Measurements from ENCODE around the gene AKAP7.
"Not testable (repeated sequence)": the region's sequence is repeated elsewhere in the genome, so short reads cannot be mapped to it uniquely, and the experiment has no call there.

AKAP7 gene

GRCh38 chr6:131314838-131315237 is 179.6 kb downstream of the AKAP7 start:
- TF ChIP-seq ZFX (IDR thresholded peaks at IDR 0.05; ENCODE audit: borderline replicate concordance), result no peak
- TF ChIP-seq CTCF (IDR thresholded peaks at IDR 0.05), result no peak
- H3K27ac ChIP-seq, result no peak overlapping the region

DNA sequence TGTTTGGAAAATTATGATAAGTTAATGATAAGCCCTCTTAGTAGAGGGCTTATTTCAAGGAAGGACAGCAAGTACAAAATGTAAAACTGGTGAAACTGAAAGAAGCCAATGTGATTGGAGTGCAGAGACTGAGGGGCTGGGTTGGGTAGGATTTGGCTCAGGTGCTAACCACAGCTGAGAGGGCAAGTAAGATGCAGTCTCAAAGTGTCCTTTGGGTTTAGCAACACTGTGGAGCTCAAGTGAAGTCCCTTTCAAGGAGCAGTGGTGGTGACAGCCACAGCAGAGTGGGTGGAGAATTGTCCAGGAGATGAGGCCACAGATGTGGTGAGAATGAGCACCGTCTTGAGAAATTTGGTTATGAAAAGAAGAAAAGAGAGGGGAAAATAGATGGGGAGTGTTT is 181.4 kb downstream of the AKAP7 start:
- TF ChIP-seq CTCF (IDR thresholded peaks at IDR 0.05), result no peak
- TF ChIP-seq ZFX (IDR thresholded peaks at IDR 0.05; ENCODE audit: borderline replicate concordance), result no peak
- H3K27ac ChIP-seq, result no peak overlapping the region

DNA sequence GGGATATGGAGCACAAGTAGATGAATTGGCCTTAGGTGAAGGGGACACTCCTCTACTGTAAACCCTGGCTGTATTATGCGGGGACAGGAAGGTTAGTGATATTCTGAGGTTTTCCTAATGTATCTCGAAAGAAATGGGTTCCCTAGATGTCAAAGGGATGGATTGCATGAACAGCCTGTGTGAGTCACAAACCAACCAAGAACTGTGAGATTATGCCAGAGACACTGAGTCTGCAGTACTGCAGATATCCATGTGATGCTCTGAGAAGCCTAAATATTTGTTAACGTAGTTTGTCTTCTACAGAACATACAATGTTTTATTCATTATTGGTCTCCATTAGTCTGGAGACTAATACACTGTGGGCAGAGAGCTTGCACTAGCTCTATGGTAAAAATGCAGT is 182.2 kb downstream of the AKAP7 start:
- H3K27ac ChIP-seq, result no peak overlapping the region
- no peak for TF ChIP-seq CTCF (IDR thresholded peaks at IDR 0.05)
- TF ChIP-seq ZFX (IDR thresholded peaks at IDR 0.05; ENCODE audit: borderline replicate concordance), result no peak

DNA sequence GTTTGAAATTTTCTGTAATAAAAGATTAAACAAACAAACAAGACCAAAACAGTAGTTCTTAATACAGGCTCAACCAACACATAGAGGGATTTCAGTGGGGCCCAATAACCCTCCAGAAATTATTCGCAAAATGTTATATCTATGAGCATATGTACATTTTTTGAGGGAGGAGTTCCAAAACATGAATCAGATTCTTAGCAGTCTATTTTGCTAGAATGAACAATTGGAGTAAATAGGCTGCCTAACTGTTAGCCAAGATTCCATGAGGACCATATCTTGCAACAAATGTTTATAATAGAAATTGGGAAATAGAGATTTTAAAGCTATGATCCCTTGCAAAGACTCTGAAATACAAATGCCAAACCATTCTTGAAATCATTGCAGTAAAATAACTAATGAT is 186.3 kb downstream of the AKAP7 start:
- no peak overlapping the region for H3K27ac ChIP-seq

GRCh38 chr6:131322125-131322524 is 186.9 kb downstream of the AKAP7 start:
- TF ChIP-seq CTCF (IDR thresholded peaks at IDR 0.05), result no peak
- no peak for TF ChIP-seq ZFX (IDR thresholded peaks at IDR 0.05; ENCODE audit: borderline replicate concordance)

More for the DNA sequence above, 186.3 kb downstream of the AKAP7 start:
- no peak for TF ChIP-seq ZFX (IDR thresholded peaks at IDR 0.05; ENCODE audit: borderline replicate concordance)
- no peak for TF ChIP-seq CTCF (IDR thresholded peaks at IDR 0.05)

GRCh38 chr6:131325669-131326068 is 190.4 kb downstream of the AKAP7 start:
- not testable (repeated sequence) for H3K27ac ChIP-seq

More at GRCh38 chr6:131322125-131322524, 186.9 kb downstream of the AKAP7 start:
- no peak overlapping the region for H3K27ac ChIP-seq

DNA sequence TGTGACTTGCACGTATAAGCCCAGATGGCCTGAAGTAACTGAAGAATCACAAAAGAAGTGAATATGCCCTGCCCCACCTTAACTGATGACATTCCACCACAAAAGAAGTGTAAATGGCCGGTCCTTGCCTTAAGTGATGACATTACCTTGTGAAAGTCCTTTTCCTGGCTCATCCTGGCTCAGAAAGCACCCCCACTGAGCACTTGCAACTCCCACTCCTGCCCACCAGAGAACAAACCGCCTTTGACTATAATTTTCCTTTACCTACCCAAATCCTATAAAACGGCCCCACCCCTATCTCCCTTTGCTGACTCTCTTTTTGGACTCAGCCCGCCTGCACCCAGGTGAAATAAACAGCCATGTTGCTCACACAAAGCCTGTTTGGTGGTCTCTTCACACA is 193.5 kb downstream of the AKAP7 start:
- not testable (repeated sequence) for H3K27ac ChIP-seq

GRCh38 chr6:131331151-131331550 is 195.9 kb downstream of the AKAP7 start:
- no peak overlapping the region for H3K27ac ChIP-seq
- TF ChIP-seq CTCF (IDR thresholded peaks at IDR 0.05), result no peak
- no peak for TF ChIP-seq ZFX (IDR thresholded peaks at IDR 0.05; ENCODE audit: borderline replicate concordance)

All from 22Rv1 (cell line).